ENCODE data around the gene TRPM3.

TRPM3 gene

GRCh38 chr9:71121275-71122021 lies at the start of gene TRPM3:
TSS of gene TRPM3 (minus strand) at chr9:71121621. CDS start at chr9:71121354, 267 bp downstream.
- DNase-seq (ENCODE audit: low read depth in 1 of 2, low spot score in 1 of 2), result no peak

DNA sequence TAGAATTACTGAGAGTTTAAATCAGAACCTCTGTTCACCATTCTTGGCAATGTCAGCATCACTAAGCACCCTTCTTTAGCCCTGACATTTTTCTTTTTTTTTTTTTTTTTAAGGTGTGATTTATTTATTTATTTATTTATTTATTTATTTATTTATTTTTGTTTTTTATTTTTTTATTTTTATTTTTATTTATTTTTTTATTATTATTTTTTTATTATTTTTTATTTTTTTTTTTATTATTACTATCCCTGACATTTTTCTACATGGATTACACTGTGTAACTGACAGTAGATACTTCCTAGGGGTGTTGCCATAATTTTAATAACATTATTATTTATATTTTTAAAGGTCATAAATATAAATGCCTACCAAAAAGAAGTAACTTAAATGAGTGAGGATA lies 47.0 kb upstream of the TRPM3 start:
- no peak for DNase-seq (ENCODE audit: low read depth in 1 of 2, low spot score in 1 of 2)

DNA sequence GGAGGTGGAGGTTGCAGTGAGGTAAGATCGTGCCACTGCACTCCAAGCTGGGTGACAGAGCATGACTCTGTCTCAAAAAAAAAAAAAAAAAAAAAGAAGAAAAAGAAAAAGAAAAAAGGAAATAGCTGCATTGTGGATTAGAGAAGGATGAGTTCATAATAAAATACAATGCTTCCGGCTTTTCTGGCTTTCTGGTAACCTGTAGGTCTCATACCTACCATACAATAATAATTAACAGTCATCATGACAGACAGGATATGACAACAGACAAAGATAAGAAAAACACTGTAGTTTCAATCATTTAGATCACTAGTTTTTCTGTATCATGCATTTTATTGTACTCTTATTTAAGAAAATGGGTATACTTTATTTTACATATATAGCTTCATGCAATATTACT lies 40.7 kb upstream of the TRPM3 start:
- DNase-seq (ENCODE audit: low read depth in 1 of 2, low spot score in 1 of 2), result no peak

- no peak for DNase-seq (ENCODE audit: low read depth in 1 of 2, low spot score in 1 of 2)
Observed at GRCh38 chr9:71157731-71158130, 36.3 kb upstream of the TRPM3 start.

DNA sequence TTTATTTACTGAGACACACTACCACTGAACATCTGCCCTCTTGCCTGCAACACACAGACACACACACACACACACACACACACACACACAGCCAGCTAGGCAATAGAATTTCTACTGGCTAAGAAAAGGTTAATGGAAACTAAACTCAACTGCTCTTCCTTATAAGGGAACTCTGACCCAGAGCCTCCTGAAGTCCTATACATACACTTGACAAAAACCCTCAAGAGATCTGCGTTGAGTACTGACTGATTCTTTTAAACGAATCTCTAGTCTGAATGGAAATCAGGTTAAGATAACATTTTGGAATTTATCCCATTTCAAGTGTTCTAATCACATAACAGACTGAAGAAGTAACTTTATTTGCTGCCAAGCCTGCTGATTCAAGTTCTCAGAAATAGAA lies 25.9 kb upstream of the TRPM3 start:
- no peak for DNase-seq (ENCODE audit: low read depth in 1 of 2, low spot score in 1 of 2)

GRCh38 chr9:71146511-71146910 lies 25.1 kb upstream of the TRPM3 start:
- no peak for DNase-seq (ENCODE audit: low read depth in 1 of 2, low spot score in 1 of 2)

GRCh38 chr9:71145179-71145578 lies 23.8 kb upstream of the TRPM3 start:
- no peak for DNase-seq (ENCODE audit: low read depth in 1 of 2, low spot score in 1 of 2)

GRCh38 chr9:71144495-71144894 lies 23.1 kb upstream of the TRPM3 start:
- DNase-seq (ENCODE audit: low read depth in 1 of 2, low spot score in 1 of 2), result no peak

- no peak for DNase-seq (ENCODE audit: low read depth in 1 of 2, low spot score in 1 of 2)
Observed at GRCh38 chr9:71136696-71137095, 15.3 kb upstream of the TRPM3 start.

GRCh38 chr9:71131145-71131544 lies 9.7 kb upstream of the TRPM3 start:
- DNase-seq (ENCODE audit: low read depth in 1 of 2, low spot score in 1 of 2), result no peak

- DNase-seq (ENCODE audit: low read depth in 1 of 2, low spot score in 1 of 2), result no peak
Observed at GRCh38 chr9:71130521-71130920, 9.1 kb upstream of the TRPM3 start.

GRCh38 chr9:71128796-71129195 lies 7.4 kb upstream of the TRPM3 start:
- DNase-seq (ENCODE audit: low read depth in 1 of 2, low spot score in 1 of 2), result no peak

DNA sequence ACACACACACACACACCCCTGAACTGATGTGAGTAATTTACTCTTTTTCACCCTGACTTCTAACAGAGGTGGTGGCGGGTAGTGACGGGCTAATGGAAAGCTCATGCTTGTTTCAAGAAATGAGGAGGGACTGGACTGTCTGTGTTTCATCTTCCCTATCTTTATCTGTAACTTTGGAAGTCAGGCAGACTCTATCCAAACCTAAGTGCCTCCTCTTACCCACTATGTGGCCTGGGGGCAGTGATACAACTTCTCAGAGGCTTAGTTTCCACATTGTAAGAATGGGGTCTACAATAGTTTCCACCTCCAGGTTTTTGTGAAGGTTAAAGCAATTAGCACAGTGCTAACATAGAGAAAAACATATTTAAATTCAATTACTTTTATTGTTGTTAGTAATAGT lies 5.9 kb upstream of the TRPM3 start:
- no peak for DNase-seq (ENCODE audit: low read depth in 1 of 2, low spot score in 1 of 2)

DNA sequence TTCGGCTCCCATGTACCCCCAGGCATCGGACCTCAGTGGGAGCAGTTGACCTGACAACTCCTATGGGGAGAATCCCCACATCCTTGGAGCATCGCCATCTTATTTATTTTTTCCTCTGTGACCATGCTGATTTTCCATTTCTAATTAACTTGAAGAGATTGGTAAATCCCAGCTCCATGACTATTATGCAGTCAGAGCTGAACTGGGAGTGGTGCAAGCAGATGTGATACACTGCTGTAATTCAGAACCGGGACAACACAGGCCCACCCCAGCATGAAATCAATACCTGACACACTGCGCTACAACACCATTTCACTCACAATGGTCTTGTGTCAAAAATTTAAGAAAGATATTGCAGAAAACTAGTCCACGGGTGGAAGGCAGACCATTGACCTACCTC lies 1.0 kb upstream of the TRPM3 start:
- no peak for DNase-seq (ENCODE audit: low read depth in 1 of 2, low spot score in 1 of 2)

DNA sequence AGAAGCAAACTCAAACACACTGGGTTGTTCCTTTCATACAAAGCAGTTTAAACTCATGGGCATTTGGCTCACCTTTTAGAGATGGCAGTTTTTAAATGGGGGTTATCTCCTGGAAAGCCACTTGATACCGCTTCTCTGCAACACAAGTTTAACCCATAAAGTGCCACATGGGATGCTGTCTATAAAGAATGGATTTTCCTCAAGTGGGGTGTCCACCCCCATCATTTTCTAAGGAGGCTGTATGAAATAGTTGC lies 528 bp upstream of the TRPM3 start:
- no peak for DNase-seq (ENCODE audit: low read depth in 1 of 2, low spot score in 1 of 2)

DNA sequence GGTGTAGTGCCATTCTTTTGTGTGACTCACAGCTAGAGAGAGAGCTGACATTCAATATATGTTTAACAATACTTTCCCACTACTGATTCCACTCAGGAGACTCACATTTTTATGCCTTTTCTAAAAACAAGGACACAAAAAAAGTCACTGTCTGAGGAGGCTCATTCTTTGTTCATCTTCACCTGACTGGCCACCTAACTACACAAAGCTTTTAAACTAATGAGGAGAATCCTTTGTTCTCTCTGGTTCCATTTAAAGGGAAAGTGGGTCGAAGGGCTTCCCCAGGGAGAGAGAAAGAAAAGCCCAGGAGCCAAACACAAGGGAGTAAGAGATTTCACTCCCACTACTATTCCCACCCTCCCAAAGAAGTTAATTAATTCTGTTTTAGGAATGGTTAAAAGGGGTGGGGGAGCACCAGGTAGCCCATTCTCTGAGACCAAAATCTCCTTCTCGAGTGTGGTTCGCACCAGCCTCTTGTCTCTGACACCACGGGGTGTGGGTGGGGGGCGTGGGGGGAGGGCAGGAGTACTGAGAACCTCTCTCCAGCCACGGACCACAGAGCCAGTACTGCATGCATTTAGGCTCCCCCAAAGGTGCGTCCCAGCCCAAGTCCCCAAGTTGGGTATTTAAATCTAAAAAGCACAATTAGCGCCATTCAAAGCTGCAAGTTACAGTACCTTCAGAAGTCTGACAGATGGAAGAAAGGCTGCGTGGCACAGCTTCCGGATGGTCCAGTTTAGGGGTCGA lies 747 bp downstream of the TRPM3 start:
- DNase-seq (ENCODE audit: low read depth in 1 of 2, low spot score in 1 of 2), result no peak

- DNase-seq (ENCODE audit: low read depth in 1 of 2, low spot score in 1 of 2), result no peak
Observed at GRCh38 chr9:71119746-71120145, 1.7 kb downstream of the TRPM3 start.

DNA sequence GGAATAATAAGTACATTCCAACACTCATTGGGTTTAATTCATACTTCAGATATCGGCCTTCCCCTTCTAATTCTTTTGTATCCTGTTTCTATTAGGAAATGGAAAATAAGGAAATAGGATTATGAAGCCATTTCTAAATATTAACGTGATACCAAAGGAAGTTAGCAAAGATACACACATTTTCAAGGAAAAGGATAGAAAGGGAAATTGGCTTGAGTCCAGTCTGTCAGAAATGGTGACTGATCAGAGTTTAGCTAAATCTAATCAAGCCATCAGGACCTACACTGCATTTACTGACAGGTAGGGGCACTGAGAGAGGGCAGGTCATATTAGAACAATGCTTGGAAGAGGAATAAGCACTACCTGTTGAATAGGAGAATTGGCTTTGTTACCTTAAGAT lies 3.1 kb downstream of the TRPM3 start:
- DNase-seq (ENCODE audit: low read depth in 1 of 2, low spot score in 1 of 2), result no peak

- no peak for DNase-seq (ENCODE audit: low read depth in 1 of 2, low spot score in 1 of 2)
Observed at GRCh38 chr9:71115448-71115975, 5.9 kb downstream of the TRPM3 start.

- DNase-seq (ENCODE audit: low read depth in 1 of 2, low spot score in 1 of 2), result no peak
Observed at GRCh38 chr9:71112866-71113265, 8.6 kb downstream of the TRPM3 start.

GRCh38 chr9:71108937-71109336 lies 12.5 kb downstream of the TRPM3 start:
- no peak for DNase-seq (ENCODE audit: low read depth in 1 of 2, low spot score in 1 of 2)

DNA sequence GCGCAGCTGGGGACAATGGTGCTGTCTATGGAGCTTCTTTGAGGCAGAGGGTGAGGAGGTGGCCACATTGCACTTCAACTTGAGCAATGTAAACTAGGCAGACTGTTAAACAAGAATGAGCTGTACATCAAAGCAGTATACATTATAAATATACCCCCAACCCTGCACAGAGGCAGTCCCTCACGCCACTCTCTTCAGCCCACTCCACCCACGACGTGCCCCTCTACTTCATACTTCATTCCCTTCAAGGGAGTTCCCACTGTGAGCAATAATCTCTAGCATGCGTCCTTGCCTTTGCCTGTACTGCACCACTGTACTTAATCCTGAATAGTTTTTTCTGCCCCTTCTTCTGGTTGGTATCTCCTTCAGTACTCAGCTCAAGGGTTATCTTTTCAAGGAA lies 14.4 kb downstream of the TRPM3 start:
- no peak for DNase-seq (ENCODE audit: low read depth in 1 of 2, low spot score in 1 of 2)

GRCh38 chr9:71105192-71105591 lies 16.2 kb downstream of the TRPM3 start:
- no peak for DNase-seq (ENCODE audit: low read depth in 1 of 2, low spot score in 1 of 2)

Measured in activated CD4-positive, alpha-beta T cell treated with anti-CD3 and anti-CD28 coated beads, Interleukin-2, amount 50 U/mL, for 24 hours (primary cell).